Gastroesophageal sphincter (tissue), 3 donors: Measurements from ENCODE around the gene FAM234A.

ENCODE experiments used
- EP300 ChIP-seq: sonication (generic); formaldehyde crosslinking; IDR thresholded peaks from one replicate; pipeline ENCODE4 v1.6.1; 2017; ENCODE audit warnings: antibody characterized with exemption, mild to moderate bottlenecking
- POLR2A ChIP-seq, 2 donors: fragments of 450-650 bp; IDR thresholded peaks; one replicate each; pipeline ENCODE4 v1.6.1; 2017; ENCODE audit warnings: antibody characterized with exemption in 2 of 2, mild to moderate bottlenecking in 2 of 2, moderate library complexity in 1 of 2
- TF ChIP-seq, protein P1 (sequence below), 4 experiments: fragments of 200-600 bp in 2 of 4; fragments of 450-650 bp in 2 of 4; sonication (generic) in 1 of 4; IDR thresholded peaks; one replicate each; pipeline ENCODE4 v1.5.1; 2017 to 2019; ENCODE audit warnings: antibody characterized with exemption in 4 of 4, mild to moderate bottlenecking in 2 of 4, moderate library complexity in 2 of 4

- TF ChIP-seq, protein P1, sequence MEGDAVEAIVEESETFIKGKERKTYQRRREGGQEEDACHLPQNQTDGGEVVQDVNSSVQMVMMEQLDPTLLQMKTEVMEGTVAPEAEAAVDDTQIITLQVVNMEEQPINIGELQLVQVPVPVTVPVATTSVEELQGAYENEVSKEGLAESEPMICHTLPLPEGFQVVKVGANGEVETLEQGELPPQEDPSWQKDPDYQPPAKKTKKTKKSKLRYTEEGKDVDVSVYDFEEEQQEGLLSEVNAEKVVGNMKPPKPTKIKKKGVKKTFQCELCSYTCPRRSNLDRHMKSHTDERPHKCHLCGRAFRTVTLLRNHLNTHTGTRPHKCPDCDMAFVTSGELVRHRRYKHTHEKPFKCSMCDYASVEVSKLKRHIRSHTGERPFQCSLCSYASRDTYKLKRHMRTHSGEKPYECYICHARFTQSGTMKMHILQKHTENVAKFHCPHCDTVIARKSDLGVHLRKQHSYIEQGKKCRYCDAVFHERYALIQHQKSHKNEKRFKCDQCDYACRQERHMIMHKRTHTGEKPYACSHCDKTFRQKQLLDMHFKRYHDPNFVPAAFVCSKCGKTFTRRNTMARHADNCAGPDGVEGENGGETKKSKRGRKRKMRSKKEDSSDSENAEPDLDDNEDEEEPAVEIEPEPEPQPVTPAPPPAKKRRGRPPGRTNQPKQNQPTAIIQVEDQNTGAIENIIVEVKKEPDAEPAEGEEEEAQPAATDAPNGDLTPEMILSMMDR (IDR thresholded peaks at IDR 0.05) = no peak
- TF ChIP-seq POLR2A (IDR thresholded peaks at IDR 0.05) (no peak), EP300 (no peak)
Measured at GRCh38 chr16:200388-200787, 34.2 kb upstream of the FAM234A start.
